Measurements from ENCODE around the gene PDE10A.

Gene PDE10A

GRCh38 chr6:165390475-165390874 lies 272.6 kb downstream of the PDE10A start:
- Mint-ChIP-seq H3K4me1 (ENCODE audit: low read depth) (no peaks in the 10 kb centered on the region), H3K27ac (no peak overlapping the region), H3K4me3 (no peak overlapping the region), H3K9me3 (ENCODE audit: low read depth) (peaks cover 4% of the 10 kb centered on the region), H3K27me3 (no peaks in the 10 kb centered on the region), H3K36me3 (no peaks in the 10 kb centered on the region)

- Mint-ChIP-seq H3K36me3 (no peaks in the 10 kb centered on the region), H3K4me3 (no peak overlapping the region), H3K9me3 (ENCODE audit: low read depth) (peaks cover 4% of the 10 kb centered on the region), H3K27me3 (no peaks in the 10 kb centered on the region), H3K4me1 (ENCODE audit: low read depth) (no peaks in the 10 kb centered on the region), H3K27ac (no peak overlapping the region)
These were observed 273.5 kb downstream of the PDE10A start for GRCh38 chr6:165389534-165389933.

- Mint-ChIP-seq H3K4me3 (no peak overlapping the region), H3K36me3 (no peaks in the 10 kb centered on the region), H3K27ac (no peak overlapping the region), H3K9me3 (ENCODE audit: low read depth) (peaks cover 4% of the 10 kb centered on the region), H3K4me1 (ENCODE audit: low read depth) (no peaks in the 10 kb centered on the region), H3K27me3 (no peaks in the 10 kb centered on the region)
These were observed 279.7 kb downstream of the PDE10A start for GRCh38 chr6:165383323-165383722.

GRCh38 chr6:165376100-165376499 lies 286.9 kb downstream of the PDE10A start:
- Mint-ChIP-seq H3K9me3 (ENCODE audit: low read depth) (peaks cover 3% of the 10 kb centered on the region), H3K27ac (no peak overlapping the region), H3K36me3 (no peaks in the 10 kb centered on the region), H3K27me3 (no peaks in the 10 kb centered on the region), H3K4me3 (no peak overlapping the region), H3K4me1 (ENCODE audit: low read depth) (no peaks in the 10 kb centered on the region)

GRCh38 chr6:165365371-165365770 lies 297.7 kb downstream of the PDE10A start:
- Mint-ChIP-seq H3K27me3 (no peaks in the 10 kb centered on the region), H3K9me3 (ENCODE audit: low read depth) (peaks cover 11% of the 10 kb centered on the region), H3K36me3 (no peaks in the 10 kb centered on the region), H3K4me3 (no peak overlapping the region), H3K4me1 (ENCODE audit: low read depth) (no peaks in the 10 kb centered on the region), H3K27ac (no peak overlapping the region)

- Mint-ChIP-seq H3K4me1 (ENCODE audit: low read depth) (no peaks in the 10 kb centered on the region), H3K27me3 (no peaks in the 10 kb centered on the region), H3K36me3 (no peaks in the 10 kb centered on the region), H3K9me3 (ENCODE audit: low read depth) (peaks cover 20% of the 10 kb centered on the region), H3K4me3 (no peak overlapping the region), H3K27ac (no peak overlapping the region)
These were observed 317.3 kb downstream of the PDE10A start for GRCh38 chr6:165345700-165346099.

GRCh38 chr6:165340532-165340931 lies 322.5 kb downstream of the PDE10A start:
- H3K4me3 Mint-ChIP-seq = no peak overlapping the region
- H3K9me3 Mint-ChIP-seq (ENCODE audit: low read depth) = peaks cover 10% of the 10 kb centered on the region
- H3K27ac Mint-ChIP-seq = no peak overlapping the region
- no peaks in the 10 kb centered on the region for H3K27me3 Mint-ChIP-seq
- no peaks in the 10 kb centered on the region for H3K4me1 Mint-ChIP-seq (ENCODE audit: low read depth)
- no peaks in the 10 kb centered on the region for H3K36me3 Mint-ChIP-seq

GRCh38 chr6:165325609-165326008 lies 337.4 kb downstream of the PDE10A start:
- no peaks in the 10 kb centered on the region for H3K4me1 Mint-ChIP-seq (ENCODE audit: low read depth)
- H3K27ac Mint-ChIP-seq = no peak overlapping the region
- no peaks in the 10 kb centered on the region for H3K27me3 Mint-ChIP-seq
- H3K4me3 Mint-ChIP-seq = no peak overlapping the region
- peaks cover 14% of the 10 kb centered on the region for H3K9me3 Mint-ChIP-seq (ENCODE audit: low read depth)
- peaks cover 3% of the 10 kb centered on the region for H3K36me3 Mint-ChIP-seq

- H3K4me1 Mint-ChIP-seq (ENCODE audit: low read depth) = no peaks in the 10 kb centered on the region
- H3K36me3 Mint-ChIP-seq = peaks cover 3% of the 10 kb centered on the region
- no peaks in the 10 kb centered on the region for H3K27me3 Mint-ChIP-seq
- H3K27ac Mint-ChIP-seq = no peak overlapping the region
- H3K4me3 Mint-ChIP-seq = no peak overlapping the region
- peaks cover 25% of the 10 kb centered on the region for H3K9me3 Mint-ChIP-seq (ENCODE audit: low read depth)
These were observed 341.4 kb downstream of the PDE10A start for GRCh38 chr6:165321555-165322145.

- peaks cover 3% of the 10 kb centered on the region for H3K36me3 Mint-ChIP-seq
- no peaks in the 10 kb centered on the region for H3K27me3 Mint-ChIP-seq
- no peak overlapping the region for H3K4me3 Mint-ChIP-seq
- H3K9me3 Mint-ChIP-seq (ENCODE audit: low read depth) = peaks cover 25% of the 10 kb centered on the region
- no peaks in the 10 kb centered on the region for H3K4me1 Mint-ChIP-seq (ENCODE audit: low read depth)
- no peak overlapping the region for H3K27ac Mint-ChIP-seq
These were observed 341.9 kb downstream of the PDE10A start for GRCh38 chr6:165321150-165321549.

- Mint-ChIP-seq H3K4me1 (ENCODE audit: low read depth) (no peaks in the 10 kb centered on the region), H3K9me3 (ENCODE audit: low read depth) (peaks cover 31% of the 10 kb centered on the region), H3K4me3 (no peak overlapping the region)
These were observed 345.3 kb downstream of the PDE10A start for GRCh38 chr6:165317723-165318122.

GRCh38 chr6:165308926-165309731 lies 353.9 kb downstream of the PDE10A start, which contains the start of gene C6orf118:
Gene C6orf118 (minus strand): TSS chr6:165309605. CDS start chr6:165309586, 19 bp downstream.
- H3K27ac Mint-ChIP-seq = no peak within 1 kb of the TSS
- peaks cover 9% of the 10 kb centered on the region for H3K4me1 Mint-ChIP-seq (ENCODE audit: low read depth)
- peaks cover 3% of the 10 kb centered on the region for H3K27me3 Mint-ChIP-seq
- peak within 1 kb of the TSS; percentile 73 for H3K4me3 Mint-ChIP-seq
- peaks cover 3% of the 10 kb centered on the region for H3K9me3 Mint-ChIP-seq (ENCODE audit: low read depth)
- H3K36me3 Mint-ChIP-seq = no peaks in the 10 kb centered on the region

More at GRCh38 chr6:165317723-165318122, 345.3 kb downstream of the PDE10A start:
- Mint-ChIP-seq H3K27me3 (no peaks in the 10 kb centered on the region), H3K27ac (no peak overlapping the region), H3K36me3 (peaks cover 3% of the 10 kb centered on the region)

- Mint-ChIP-seq H3K4me3 (no peak overlapping the region), H3K9me3 (ENCODE audit: low read depth) (no peaks in the 10 kb centered on the region), H3K36me3 (no peaks in the 10 kb centered on the region), H3K4me1 (ENCODE audit: low read depth) (peaks cover 9% of the 10 kb centered on the region), H3K27ac (no peak overlapping the region), H3K27me3 (peaks cover 3% of the 10 kb centered on the region)
These were observed 356.1 kb downstream of the PDE10A start for GRCh38 chr6:165306955-165307354.

GRCh38 chr6:165301372-165302246 lies 361.4 kb downstream of the PDE10A start:
- no peaks in the 10 kb centered on the region for H3K36me3 Mint-ChIP-seq
- H3K27ac Mint-ChIP-seq = no peak overlapping the region
- no peaks in the 10 kb centered on the region for H3K4me1 Mint-ChIP-seq (ENCODE audit: low read depth)
- no peak overlapping the region for H3K4me3 Mint-ChIP-seq
- H3K9me3 Mint-ChIP-seq (ENCODE audit: low read depth) = no peaks in the 10 kb centered on the region
- no peaks in the 10 kb centered on the region for H3K27me3 Mint-ChIP-seq

- Mint-ChIP-seq H3K27ac (no peak overlapping the region), H3K4me1 (ENCODE audit: low read depth) (no peaks in the 10 kb centered on the region), H3K4me3 (no peak overlapping the region), H3K9me3 (ENCODE audit: low read depth) (no peaks in the 10 kb centered on the region), H3K27me3 (no peaks in the 10 kb centered on the region), H3K36me3 (no peaks in the 10 kb centered on the region)
These were observed 362.6 kb downstream of the PDE10A start for GRCh38 chr6:165300422-165300936.
